SK-N-SH (cell line): Measurements from ENCODE around the gene ETV1. TPM values are rescaled to one million over a fixed set of nuclear protein-coding genes. Genes with fewer than 3 reads are reported as not detected.

ENCODE experiments used
- CTCF ChIA-PET: fragments of 300-600, 350-600 bp; formaldehyde crosslinking; extraction: SDS; loops from one replicate; lab custom pipeline; 2021; lab: Yijun Ruan, JAX
- POLR2A ChIA-PET: fragments of 350-600 bp; sonication (Branson Sonifier 250); formaldehyde crosslinking; extraction: SDS; loops from one replicate; lab custom pipeline; 2020; ENCODE audit warnings: antibody characterized with exemption, inconsistent platforms; lab: Yijun Ruan, JAX
- DNase-seq: peaks from one replicate; pipeline ENCODE4 v3.0.0; 2012
- H2AFZ ChIP-seq: fragments of 200-600 bp; sonication (generic); 2 replicates; pipeline ENCODE4 v1.8.1; 2016; ENCODE audit warnings: antibody characterized with exemption, mild to moderate bottlenecking, low read depth
- H3F3A ChIP-seq: fragments of 200-600 bp; sonication (generic); replicated peaks from 2 replicates; pipeline ENCODE3; 2016; ENCODE audit warnings: antibody characterized with exemption, mild to moderate bottlenecking; ENCODE audit not compliant: insufficient read depth
- H3K27ac ChIP-seq, 2 experiments: fragments of 200-500 bp in 1 of 2; fragments of 200-600 bp in 1 of 2; sonication (Bioruptor generic) in 1 of 2; sonication (generic), shearing (Covaris generic) in 1 of 2; 2 replicates each; pipeline versions ENCODE4 v1.5.1 to v1.6.1; 2014 to 2016; ENCODE audit warnings: low read depth in 2 of 2, inconsistent platforms in 1 of 2, low read length in 1 of 2, mild to moderate bottlenecking in 1 of 2, mixed read lengths in 1 of 2
- H3K27me3 ChIP-seq: fragments of 200-600 bp; sonication (generic), shearing (Covaris generic); 2 replicates; pipeline ENCODE4 v1.6.1; 2016; ENCODE audit warnings: mixed run types; ENCODE audit not compliant: insufficient read depth
- H3K36me3 ChIP-seq, 2 experiments: fragments of 200-500 bp in 1 of 2; fragments of 200-600 bp in 1 of 2; sonication (Bioruptor generic) in 1 of 2; sonication (generic) in 1 of 2; replicated peaks in 1 of 2; 2 replicates each; pipeline versions ENCODE3 to v1.5.1; 2014 to 2016; ENCODE audit warnings: low read length in 1 of 2, mild to moderate bottlenecking in 1 of 2; ENCODE audit not compliant: insufficient read depth in 2 of 2, control insufficient read depth in 1 of 2
- H3K4me1 ChIP-seq, 2 experiments: fragments of 200-500 bp in 1 of 2; fragments of 200-600 bp in 1 of 2; sonication (Bioruptor generic) in 1 of 2; sonication (generic), shearing (Covaris generic) in 1 of 2; 2 replicates each; pipeline versions ENCODE4 v1.5.1 to v1.6.1; 2014 to 2016; ENCODE audit warnings: low read depth in 1 of 2, low read length in 1 of 2, mixed run types in 1 of 2; ENCODE audit not compliant: insufficient read depth in 2 of 2, control insufficient read depth in 1 of 2
- H3K4me2 ChIP-seq: fragments of 200-600 bp; sonication (generic), shearing (Covaris generic); 2 replicates; pipeline ENCODE4 v1.6.1; 2017; ENCODE audit warnings: mixed run types
- H3K4me3 ChIP-seq, 2 experiments: fragments of 200-500 bp in 1 of 2; fragments of 200-600 bp in 1 of 2; sonication (Bioruptor generic) in 1 of 2; sonication (generic), shearing (Covaris generic) in 1 of 2; 2 replicates each; pipeline versions ENCODE4 v1.5.1 to v1.8.1; 2014 to 2016; ENCODE audit warnings: low read depth in 2 of 2, inconsistent platforms in 1 of 2, low read length in 1 of 2, mild to moderate bottlenecking in 1 of 2, mixed read lengths in 1 of 2, moderate library complexity in 1 of 2
- H3K79me2 ChIP-seq: fragments of 200-600 bp; sonication (generic); 2 replicates; pipeline ENCODE4 v1.8.1; 2017; ENCODE audit warnings: mild to moderate bottlenecking; ENCODE audit not compliant: insufficient read depth
- H3K9ac ChIP-seq: fragments of 200-600 bp; sonication (generic); 2 replicates; pipeline ENCODE4 v1.6.1; 2017; ENCODE audit warnings: mixed run types
- H3K9me2 ChIP-seq: fragments of 200-600 bp; sonication (generic); 2 replicates; pipeline ENCODE4 v1.6.1; 2017; ENCODE audit warnings: mixed run types
- H3K9me3 ChIP-seq: fragments of 200-600 bp; sonication (generic); 2 replicates; pipeline ENCODE4 v1.6.1; 2017; ENCODE audit warnings: mixed run types, mild to moderate bottlenecking, moderate library complexity
- H4K20me1 ChIP-seq: fragments of 200-600 bp; sonication (generic); 2 replicates; pipeline ENCODE4 v1.6.1; 2017; ENCODE audit warnings: mild to moderate bottlenecking, mixed run types; ENCODE audit not compliant: insufficient read depth
- CTCF ChIP-seq: fragments of 200-600 bp; sonication (generic); IDR thresholded peaks from 2 replicates; pipeline ENCODE4 v1.6.1; 2017; ENCODE audit warnings: antibody characterized with exemption, mild to moderate bottlenecking, moderate library complexity
- ELF1 ChIP-seq: IDR thresholded peaks from 2 replicates; pipeline ENCODE4 v1.4.0; 2012
- EP300 ChIP-seq, 2 experiments: IDR thresholded peaks; 2 replicates each; pipeline versions ENCODE4 v1.4.0 to v1.6.1; 2012; ENCODE audit warnings: borderline replicate concordance in 1 of 2, low read depth in 1 of 2, low read length in 1 of 2
- EZH2phosphoT487 ChIP-seq: fragments of 200-600 bp; sonication (generic); IDR thresholded peaks from 2 replicates; pipeline ENCODE4 v1.6.1; 2017; ENCODE audit warnings: low read depth, mixed run types, mild to moderate bottlenecking, antibody characterized with exemption, moderate library complexity, borderline replicate concordance
- FOSL2 ChIP-seq: IDR thresholded peaks from 2 replicates; pipeline ENCODE4 v1.4.0; 2012; ENCODE audit warnings: low read depth, mild to moderate bottlenecking, moderate library complexity, borderline replicate concordance
- FOXJ3 ChIP-seq: sonication (generic); formaldehyde crosslinking; IDR thresholded peaks from 2 replicates; pipeline ENCODE4 v1.5.1; 2020; ENCODE audit warnings: mild to moderate bottlenecking, missing genetic modification reagents
- FOXM1 ChIP-seq: IDR thresholded peaks from 2 replicates; pipeline ENCODE4 v1.4.0; 2012; ENCODE audit warnings: low read depth, mild to moderate bottlenecking
- GABPA ChIP-seq: IDR thresholded peaks from 2 replicates; pipeline ENCODE4 v1.4.0; 2012; ENCODE audit warnings: low read depth, mild to moderate bottlenecking
- IRF3 ChIP-seq: fragments of 150-350 bp; IDR thresholded peaks from 2 replicates; pipeline ENCODE4 v1.6.1; 2016; ENCODE audit warnings: mild to moderate bottlenecking, low read depth, low read length
- JUND ChIP-seq: IDR thresholded peaks from 2 replicates; pipeline ENCODE4 v1.4.0; 2012
- MAX ChIP-seq: IDR thresholded peaks from 2 replicates; pipeline ENCODE4 v1.4.0; 2012; ENCODE audit warnings: low read depth
- MEF2A ChIP-seq: IDR thresholded peaks from 2 replicates; pipeline ENCODE4 v1.4.0; 2012; ENCODE audit warnings: low read depth, borderline replicate concordance
- NFIC ChIP-seq: IDR thresholded peaks from 2 replicates; pipeline ENCODE4 v1.4.0; 2012; ENCODE audit warnings: borderline replicate concordance
- POLR2AphosphoS5 ChIP-seq: IDR thresholded peaks from 2 replicates; pipeline ENCODE4 v1.6.1; 2012; ENCODE audit warnings: low read depth, low read length
- RXRA ChIP-seq: IDR thresholded peaks from 2 replicates; pipeline ENCODE4 v1.4.0; 2012; ENCODE audit warnings: low read depth, mild to moderate bottlenecking, borderline replicate concordance
- SIN3A ChIP-seq: IDR thresholded peaks from 2 replicates; pipeline ENCODE4 v1.6.1; 2012; ENCODE audit warnings: low read depth, mild to moderate bottlenecking, low read length, moderate library complexity, borderline replicate concordance
- SMC3 ChIP-seq: IDR thresholded peaks from 2 replicates; pipeline ENCODE4 v1.6.1; 2012; ENCODE audit warnings: low read depth, low read length, improper control_type of control experiment
- TEAD4 ChIP-seq: IDR thresholded peaks from 2 replicates; pipeline ENCODE4 v1.4.0; 2012; ENCODE audit warnings: mild to moderate bottlenecking, borderline replicate concordance; ENCODE audit not compliant: insufficient read depth
- USF2 ChIP-seq: fragments of 150-350 bp; IDR thresholded peaks from 2 replicates; pipeline ENCODE4 v1.6.1; 2017; ENCODE audit warnings: antibody characterized with exemption, low read length, low read depth, borderline replicate concordance
- ZBTB33 ChIP-seq: IDR thresholded peaks from 2 replicates; pipeline ENCODE4 v1.4.0; 2012; ENCODE audit warnings: low read depth, borderline replicate concordance
- WGBS: methylation state at CpG from one replicate; pipeline ENCODE4 v1.1.6; 2017; ENCODE audit warnings: low lambda C conversion rate; 5-methylcytosine and 5-hydroxymethylcytosine counted together
- polyA plus RNA-seq, 3 experiments: library from polyadenylated mRNA; depleted of rRNA; stranded (reverse); fragments of >200 nt; gene quantifications; 2 replicates each; pipeline ENCODE4 v1.2.3, GENCODE V29; 2012

The ETV1 gene
- polyA plus RNA-seq, 1 of the 3 experiments (the other 2 are of a cell fraction), result 24.9 TPM

GRCh38 chr7:13980474-13980873 lies 9.0 kb downstream of the ETV1 start:
- Histone ChIP-seq H3K36me3 (peaks cover 0 to 4% of the 10 kb centered on the region in 2 experiments), H3K9me3 (no peaks in the 10 kb centered on the region), H3K4me3 (peak overlapping the region in 1 of 2 experiments; percentile 15; a peak in 2 of 4 replicates), H3K27me3 (no peaks in the 10 kb centered on the region), H3K9me2 (no peaks in the 10 kb centered on the region), H3K79me2 (no peaks in the 10 kb centered on the region), H3K27ac (peak overlapping the region; percentile 72 to 81; a peak in 3 of 4 replicates), H3K9ac (peak overlapping the region; percentile 18; the same call in 1 of the 2 replicates), H4K20me1 (no peaks in the 10 kb centered on the region), H3K4me1 (peaks cover 26 to 34% of the 10 kb centered on the region in 2 experiments; a peak in 3 of 4 replicates), H3F3A (peaks cover 21% of the 10 kb centered on the region), H2AFZ (peak overlapping the region; percentile 56; the same call in 1 of the 2 replicates), H3K4me2 (peak overlapping the region; percentile 57)
- TF ChIP-seq SMC3 (no peak), GABPA (no peak), MEF2A (no peak), RXRA (no peak), FOSL2 (no peak), USF2 (no peak), ZBTB33 (no peak), FOXJ3 (CRISPR knock-in tag) (no peak), MAX (no peak), TEAD4 (no peak), POLR2AphosphoS5 (no peak), IRF3 (no peak), CTCF (no peak), EP300 (IDR thresholded peaks at IDR 0.05; ENCODE audit: borderline replicate concordance in 1 of 2, low read depth in 1 of 2, low read length in 1 of 2) (no peak), FOXM1 (no peak), ELF1 (no peak), NFIC (no peak), JUND (no peak), EZH2phosphoT487 (no peak), SIN3A (no peak)
- WGBS, result 45% methylated on average over 5 of the region's 5 CpGs
- ChIA-PET CTCF (interaction anchor here (0.6 to 3.7 kb wide), 10 partner anchors 9 to 711 kb away, joined by 3 to 20 read pairs (median 4); partner anchors contain the start of gene ETV1), POLR2A (interaction anchor here (0.6 to 1.4 kb wide), 5 partner anchors 9 to 970 kb away, joined by 3 to 5 read pairs (median 3); partner anchors contain the start of gene ETV1)
- DNase-seq, result no peak
